DOHH2 (cell line): ENCODE results near the gene CNOT2.

Experiments
- H3F3A ChIP-seq: fragments of 200-600 bp; sonication (generic), shearing (Covaris generic); 2 replicates; pipeline ENCODE4 v1.6.0; 2016; ENCODE audit warnings: antibody characterized with exemption, mild to moderate bottlenecking; ENCODE audit not compliant: control insufficient read depth, insufficient read depth
- H3K27ac ChIP-seq: fragments of 200-600 bp; sonication (generic); 2 replicates; pipeline ENCODE4 v1.5.1; 2014; ENCODE audit warnings: low read depth, mild to moderate bottlenecking, low read length, moderate library complexity
- H3K27me3 ChIP-seq: fragments of 200-600 bp; sonication (generic); 2 replicates; pipeline ENCODE4 v1.6.1; 2014; ENCODE audit warnings: mild to moderate bottlenecking, low read length, mixed read lengths; ENCODE audit not compliant: control insufficient read depth
- H3K36me3 ChIP-seq: fragments of 200-600 bp; sonication (generic); 2 replicates; pipeline ENCODE4 v1.6.1; 2014; ENCODE audit warnings: mild to moderate bottlenecking, low read length, moderate library complexity, mixed read lengths; ENCODE audit not compliant: control insufficient read depth
- H3K4me1 ChIP-seq: fragments of 200-600 bp; sonication (generic); 2 replicates; pipeline ENCODE4 v1.6.1; 2014; ENCODE audit warnings: mild to moderate bottlenecking, low read length, mixed read lengths; ENCODE audit not compliant: control insufficient read depth
- H3K4me2 ChIP-seq: fragments of 200-600 bp; sonication (generic); 2 replicates; pipeline ENCODE4 v1.6.0; 2014; ENCODE audit warnings: mild to moderate bottlenecking, low read length, moderate library complexity
- H3K4me3 ChIP-seq: fragments of 200-600 bp; sonication (generic); 2 replicates; pipeline ENCODE4 v1.5.1; 2014; ENCODE audit warnings: mild to moderate bottlenecking, low read length, mixed read lengths
- H3K79me2 ChIP-seq: fragments of 200-600 bp; sonication (generic); 2 replicates; pipeline ENCODE4 v1.6.1; 2014; ENCODE audit warnings: mild to moderate bottlenecking, low read length, mixed read lengths; ENCODE audit not compliant: control insufficient read depth
- H3K9me2 ChIP-seq: fragments of 200-600 bp; sonication (generic); replicated peaks from 2 replicates; pipeline ENCODE4 v1.6.1; 2014; ENCODE audit warnings: mild to moderate bottlenecking, low read length, mixed read lengths; ENCODE audit not compliant: control insufficient read depth
- H3K9me3 ChIP-seq: fragments of 200-600 bp; sonication (generic); 2 replicates; pipeline ENCODE4 v1.6.1; 2014; ENCODE audit warnings: antibody characterized with exemption, low read length, mixed read lengths; ENCODE audit not compliant: control insufficient read depth, insufficient read depth
- H4K20me1 ChIP-seq: fragments of 200-600 bp; sonication (generic); 2 replicates; pipeline ENCODE4 v1.6.0; 2014; ENCODE audit warnings: low read depth, mild to moderate bottlenecking, antibody characterized with exemption, low read length, moderate library complexity; ENCODE audit not compliant: control insufficient read depth, insufficient read depth
- CTCF ChIP-seq: fragments of 200-600 bp; sonication (generic); IDR thresholded peaks from one replicate; pipeline ENCODE4 v1.5.1; 2014; ENCODE audit warnings: antibody characterized with exemption, mild to moderate bottlenecking, low read depth, low read length; ENCODE audit not compliant: poor library complexity, severe bottlenecking
- EZH2phosphoT487 ChIP-seq: fragments of 200-600 bp; sonication (generic); IDR thresholded peaks from 2 replicates; pipeline ENCODE4 v1.6.1; 2017; ENCODE audit warnings: borderline replicate concordance, mild to moderate bottlenecking, antibody characterized with exemption, low read length, moderate library complexity, mixed read lengths

The CNOT2 gene

GRCh38 chr12:70305794-70306193 is 62.6 kb downstream of the CNOT2 start:
- H4K20me1 ChIP-seq: no peaks in the 10 kb centered on the region
- H3F3A ChIP-seq: 0 out of 2 replicates have a peak, but pooled peaks cover 6% of the 10 kb centered on the region
- no peak overlapping the region for H3K27ac ChIP-seq
- peaks cover 18% of the 10 kb centered on the region; the same call in 1 of the 2 replicates for H3K4me1 ChIP-seq
- TF ChIP-seq CTCF: no peak
- no peak for TF ChIP-seq EZH2phosphoT487
- no peak overlapping the region for H3K4me3 ChIP-seq
- H3K79me2 ChIP-seq: peaks cover 75% of the 10 kb centered on the region
- no peaks in the 10 kb centered on the region for H3K9me3 ChIP-seq
- H3K4me2 ChIP-seq: no peak overlapping the region
- H3K9me2 ChIP-seq: no peaks in the 10 kb centered on the region
- H3K36me3 ChIP-seq: peaks cover 46% of the 10 kb centered on the region
- H3K27me3 ChIP-seq: no peaks in the 10 kb centered on the region

- H3K4me3 ChIP-seq: no peak overlapping the region
- H3K27me3 ChIP-seq: no peaks in the 10 kb centered on the region
- no peaks in the 10 kb centered on the region for H3K9me2 ChIP-seq
- H3K27ac ChIP-seq: no peak overlapping the region
- TF ChIP-seq EZH2phosphoT487 (no peak), CTCF (no peak)
- H3K79me2 ChIP-seq: peaks cover 76% of the 10 kb centered on the region
- H4K20me1 ChIP-seq: no peaks in the 10 kb centered on the region
- no peak overlapping the region for H3K4me2 ChIP-seq
- peaks cover 52% of the 10 kb centered on the region for H3K36me3 ChIP-seq
- peaks cover 19% of the 10 kb centered on the region; the same call in 1 of the 2 replicates for H3K4me1 ChIP-seq
- H3F3A ChIP-seq: 0 out of 2 replicates have a peak, but pooled peaks cover 6% of the 10 kb centered on the region
- H3K9me3 ChIP-seq: no peaks in the 10 kb centered on the region
Measured at GRCh38 chr12:70306676-70307075, 63.4 kb downstream of the CNOT2 start.

- H3K36me3 ChIP-seq: peaks cover 58% of the 10 kb centered on the region
- no peak overlapping the region for H3K27ac ChIP-seq
- no peaks in the 10 kb centered on the region for H3K27me3 ChIP-seq
- H3F3A ChIP-seq: peaks cover 6% of the 10 kb centered on the region; the same call in 1 of the 2 replicates
- H3K9me2 ChIP-seq: no peaks in the 10 kb centered on the region
- peaks cover 19% of the 10 kb centered on the region; the same call in 1 of the 2 replicates for H3K4me1 ChIP-seq
- H3K9me3 ChIP-seq: no peaks in the 10 kb centered on the region
- H3K79me2 ChIP-seq: peaks cover 87% of the 10 kb centered on the region
- H3K4me2 ChIP-seq: no peak overlapping the region
- TF ChIP-seq CTCF (no peak), EZH2phosphoT487 (no peak)
- H3K4me3 ChIP-seq: no peak overlapping the region
- no peaks in the 10 kb centered on the region for H4K20me1 ChIP-seq
Measured at GRCh38 chr12:70307868-70308267, 64.6 kb downstream of the CNOT2 start.
